CD4-positive, alpha-beta T cell treated with Interleukin-2 at 100 ng/mL for 4 hours (primary cell): ENCODE results near the gene NEK11.
"Not testable (repeated sequence)": the region's sequence is repeated elsewhere in the genome, so short reads cannot be mapped to it uniquely, and the experiment has no call there.

Experiments used
- DNase-seq: peaks from one replicate; pipeline ENCODE4 v3.0.0-alpha.2; 2020; ENCODE audit warnings: low spot score

The NEK11 gene

DNA sequence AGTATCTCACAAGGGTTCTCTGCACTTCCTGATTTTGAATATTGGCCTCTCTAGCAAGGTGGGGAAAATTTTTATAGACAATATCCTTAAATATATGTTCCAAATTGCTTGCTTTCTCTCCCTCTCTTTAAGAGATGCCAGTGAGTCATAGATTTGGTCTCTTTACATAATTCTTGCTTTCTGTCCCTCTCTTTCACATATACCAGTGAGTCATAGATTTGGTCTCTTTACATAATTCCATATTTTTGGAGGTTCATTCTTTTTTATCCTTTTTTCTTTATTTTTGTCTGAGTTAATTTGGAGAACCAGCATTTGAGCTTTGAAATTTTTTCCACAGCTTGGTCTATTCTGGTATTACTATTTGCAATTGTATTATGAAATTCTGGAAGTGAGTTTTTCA is 277.2 kb downstream of the NEK11 start:
- DNase-seq = no peak

DNA sequence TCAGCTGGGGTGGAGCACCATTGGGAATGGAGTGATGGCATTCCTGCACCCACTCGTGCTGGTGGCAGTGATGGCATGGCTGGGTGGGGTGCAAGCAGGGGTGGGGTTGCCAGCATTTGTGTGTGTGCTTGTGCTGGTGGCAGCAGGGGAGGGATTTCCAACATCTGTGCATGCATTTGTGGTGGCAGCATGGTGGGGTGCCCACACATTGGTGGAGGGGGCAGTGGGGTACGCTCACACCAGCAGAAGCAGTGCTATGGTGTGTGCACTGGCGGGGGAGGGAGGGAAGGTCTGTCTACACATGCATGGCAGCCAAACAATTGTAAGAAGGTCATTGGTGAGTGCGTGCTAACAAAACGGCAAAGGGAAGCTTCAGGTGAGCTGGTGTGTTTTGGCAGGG is 278.2 kb downstream of the NEK11 start:
- no peak for DNase-seq

DNA sequence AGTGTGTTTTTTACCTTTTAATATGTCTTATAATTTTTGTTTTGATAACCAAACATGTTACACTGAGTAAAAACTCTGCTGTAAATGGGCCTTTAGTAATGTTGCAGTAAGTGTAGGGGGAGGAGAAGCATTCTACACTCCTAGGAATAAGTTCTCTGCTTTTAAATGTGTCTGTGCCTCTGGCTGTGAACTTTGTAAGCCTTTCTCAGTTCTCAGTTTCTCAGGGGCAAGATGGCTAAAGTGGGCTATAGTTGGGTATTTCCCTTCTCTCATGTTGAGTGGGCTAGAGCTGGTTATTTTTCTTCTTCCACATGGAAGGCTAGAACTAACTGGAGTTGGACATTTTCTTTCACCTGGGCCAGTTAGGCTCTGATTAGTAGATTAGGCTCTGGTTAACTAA is 279.6 kb downstream of the NEK11 start:
- DNase-seq = no peak

DNA sequence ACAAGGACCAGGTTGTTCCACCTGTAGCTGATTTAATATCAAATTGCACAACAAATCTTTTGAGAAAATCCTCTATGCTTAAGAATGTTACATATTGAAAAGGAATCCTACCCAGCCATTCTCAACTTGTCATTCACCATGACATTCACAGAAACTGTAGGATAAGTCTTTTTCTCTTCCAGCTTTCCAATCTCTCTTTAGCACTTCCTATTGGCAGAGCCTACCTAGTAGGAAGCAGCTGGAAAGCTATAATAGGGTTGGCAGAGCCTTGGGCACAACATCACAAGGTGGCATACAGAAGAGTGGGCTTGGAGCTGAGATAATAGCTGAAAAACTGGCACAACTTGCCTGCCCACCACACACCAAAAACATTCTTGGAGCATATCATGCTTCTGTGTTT is 287.6 kb downstream of the NEK11 start:
- DNase-seq = no peak

DNA sequence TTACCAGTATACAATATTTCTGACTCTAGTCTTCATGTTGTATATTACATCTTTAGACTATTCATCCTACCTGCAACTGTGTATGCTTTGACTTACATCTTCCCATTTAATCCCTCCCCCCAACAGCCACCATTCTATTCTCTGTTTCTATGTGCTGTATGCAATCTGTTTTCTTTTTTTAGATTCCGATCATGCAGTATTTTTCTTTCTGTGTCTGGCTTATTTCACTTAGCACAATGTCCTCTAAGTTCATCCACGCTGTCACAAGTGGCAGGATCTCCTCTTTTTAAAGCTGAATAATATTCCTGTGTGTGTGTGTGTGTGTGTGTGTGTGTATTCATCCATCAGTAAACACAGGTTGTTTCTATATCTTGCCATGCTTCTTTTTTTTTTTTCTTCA is 288.5 kb downstream of the NEK11 start:
- no peak for DNase-seq

DNA sequence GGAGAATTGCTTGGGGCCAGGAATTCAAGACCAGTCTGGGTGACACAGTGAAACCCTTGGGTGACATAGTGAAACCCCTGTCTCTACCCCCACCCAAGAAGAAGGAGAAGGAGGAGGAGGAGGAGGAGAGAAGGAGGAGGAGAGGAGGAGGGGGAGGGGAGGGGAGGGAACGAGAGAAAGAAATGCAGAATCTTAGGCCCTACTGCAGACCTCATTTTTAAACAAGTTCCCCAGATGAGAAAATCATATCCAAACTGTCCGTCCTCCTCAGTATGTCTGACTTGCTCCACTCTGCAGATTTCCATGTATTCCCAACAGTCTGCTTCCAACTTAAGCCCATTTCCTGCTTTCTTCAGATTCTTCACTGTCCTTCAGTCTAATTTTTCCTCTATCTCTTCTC is 291.0 kb downstream of the NEK11 start:
- DNase-seq = no peak

DNA sequence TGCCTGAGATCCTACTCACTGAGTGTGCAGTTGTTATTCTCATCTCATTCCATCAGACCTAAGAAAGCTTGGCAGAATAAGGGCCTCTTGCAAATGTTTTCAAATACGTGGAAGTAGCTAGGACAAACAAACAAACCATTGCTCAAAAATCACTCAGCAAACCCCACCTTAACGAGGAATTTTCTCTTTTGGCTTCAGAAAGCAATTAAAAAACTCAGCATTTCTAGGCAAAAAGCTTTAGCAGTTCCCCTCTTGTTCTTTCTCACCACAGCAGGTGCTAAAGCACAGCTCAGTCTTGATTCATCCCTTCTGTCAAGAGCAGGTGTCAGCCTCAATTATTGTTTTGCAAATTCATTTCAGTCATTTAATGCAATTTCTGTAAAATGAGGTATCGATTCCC is 296.3 kb downstream of the NEK11 start:
- no peak for DNase-seq

DNA sequence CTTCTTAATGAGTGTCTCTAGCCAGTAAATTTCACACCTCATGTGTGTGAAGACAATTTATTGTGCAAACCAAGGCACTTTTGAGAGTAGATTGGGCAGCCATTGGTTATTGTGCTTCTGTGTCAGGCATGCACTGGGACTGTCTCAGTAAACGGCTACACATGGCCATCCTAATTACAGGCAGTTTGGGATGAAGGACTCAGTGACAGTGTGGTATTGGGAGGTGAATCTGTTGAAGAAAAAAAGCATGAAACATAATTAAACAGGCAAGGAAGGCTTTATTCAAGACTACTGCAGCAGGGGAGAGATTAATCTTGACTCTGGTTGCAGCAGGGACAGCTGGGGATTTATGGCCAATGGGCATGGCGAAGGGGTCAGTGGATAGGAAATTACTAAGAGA is 297.1 kb downstream of the NEK11 start:
- no peak for DNase-seq

DNA sequence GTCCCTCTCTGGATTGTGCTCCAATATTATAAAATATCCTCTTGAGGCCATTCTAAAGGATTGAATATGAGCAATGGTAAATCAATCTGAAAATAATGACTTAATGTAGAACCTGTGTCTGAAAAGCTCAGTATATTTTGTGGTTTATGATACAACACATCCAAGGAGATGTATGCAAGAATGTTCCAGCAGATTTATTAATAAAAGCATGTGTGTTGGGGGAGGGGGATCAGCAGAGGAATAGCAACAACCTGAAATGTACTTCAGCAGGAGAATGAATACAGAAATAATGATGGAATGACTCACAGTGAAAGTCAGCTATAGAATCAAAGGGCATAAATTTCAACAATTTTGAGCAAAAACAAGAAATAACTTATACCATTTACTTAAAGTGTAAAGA is 298.2 kb downstream of the NEK11 start:
- no peak for DNase-seq

DNA sequence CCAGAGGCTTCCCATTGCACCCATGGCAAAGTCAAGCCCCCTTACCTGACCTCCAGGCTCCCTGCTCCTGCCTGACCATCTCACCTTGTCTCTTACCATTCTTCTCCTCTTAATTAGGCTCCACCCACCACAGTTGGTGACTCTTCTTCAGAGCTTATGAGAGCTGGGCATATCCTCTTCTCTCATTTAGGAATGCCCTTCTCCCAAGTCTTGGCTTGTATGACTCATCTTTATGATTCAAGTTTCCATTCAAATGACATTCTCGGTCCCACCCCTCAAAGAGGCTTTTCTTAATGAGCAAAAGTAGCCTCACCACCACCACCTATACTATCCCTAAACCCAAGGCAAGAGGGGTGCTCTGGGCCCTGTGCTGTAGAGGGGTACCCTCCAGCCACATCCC is 299.6 kb downstream of the NEK11 start:
- DNase-seq = no peak

DNA sequence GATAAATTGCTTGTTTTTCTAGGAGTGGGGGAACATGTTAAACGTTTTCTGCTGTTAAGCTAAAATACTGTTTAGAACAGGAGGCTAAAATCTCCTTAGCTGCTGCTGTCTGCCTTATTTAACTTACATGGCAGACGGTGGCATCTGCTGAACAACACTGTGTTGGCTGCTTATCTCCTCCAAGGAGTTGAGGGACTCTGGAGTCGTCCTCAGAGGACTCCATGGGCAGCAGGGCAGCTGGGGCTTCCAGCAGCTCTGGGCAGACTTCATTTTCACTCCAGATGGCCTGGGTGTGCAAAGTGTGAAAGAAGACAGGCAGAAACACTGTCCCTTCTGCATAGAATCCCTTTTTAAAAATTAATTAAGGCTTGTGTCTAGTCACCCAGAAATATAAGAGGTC is 302.0 kb downstream of the NEK11 start:
- DNase-seq = no peak

DNA sequence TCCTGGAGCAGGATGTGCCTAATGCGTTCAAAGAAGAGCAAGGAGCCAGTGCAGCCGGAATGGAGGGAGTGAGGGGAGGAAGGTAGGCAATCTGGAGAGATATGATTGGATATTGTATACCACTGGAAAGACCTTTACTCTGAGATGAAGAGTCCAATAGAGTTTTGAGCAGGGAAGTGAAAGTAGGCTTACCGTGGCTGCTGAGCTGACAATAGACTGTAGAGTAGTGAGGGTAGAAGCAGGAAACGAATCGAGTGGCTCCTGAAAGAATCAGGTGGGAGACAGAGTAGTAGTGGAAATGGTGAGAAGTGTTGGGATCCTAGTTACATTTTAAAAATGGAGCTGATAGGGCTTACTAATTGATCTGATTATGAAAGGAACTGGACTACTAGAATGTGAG is 303.1 kb downstream of the NEK11 start:
- no peak for DNase-seq

DNA sequence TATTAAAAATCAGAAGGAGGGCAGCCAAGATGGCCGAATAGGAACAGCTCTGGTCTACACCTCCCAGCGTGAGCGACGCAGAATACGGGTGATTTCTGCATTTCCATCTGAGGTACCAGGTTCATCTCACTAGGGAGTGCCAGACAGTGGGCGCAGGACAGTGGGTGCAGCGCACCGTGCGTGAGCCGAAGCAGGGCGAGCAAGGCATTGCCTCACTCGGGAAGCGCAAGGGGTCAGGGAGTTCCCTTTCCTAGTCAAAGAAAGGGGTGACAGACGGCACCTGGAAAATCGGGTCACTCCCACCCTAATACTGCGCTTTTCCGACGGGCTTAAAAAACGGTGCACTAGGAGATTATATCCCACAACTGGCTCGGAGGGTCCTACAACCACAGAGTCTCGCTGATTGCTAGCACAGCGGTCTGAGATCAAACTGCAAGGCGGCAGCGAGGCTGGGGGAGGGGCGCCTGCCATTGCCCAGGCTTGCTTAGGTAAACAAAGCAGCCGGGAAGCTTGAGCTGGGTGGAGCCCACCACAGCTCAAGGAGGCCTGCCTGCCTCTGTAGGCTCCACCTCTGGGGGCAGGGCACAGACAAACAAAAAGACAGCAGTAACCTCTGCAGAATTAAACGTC is 304.9 kb downstream of the NEK11 start:
- DNase-seq = not testable (repeated sequence)

DNA sequence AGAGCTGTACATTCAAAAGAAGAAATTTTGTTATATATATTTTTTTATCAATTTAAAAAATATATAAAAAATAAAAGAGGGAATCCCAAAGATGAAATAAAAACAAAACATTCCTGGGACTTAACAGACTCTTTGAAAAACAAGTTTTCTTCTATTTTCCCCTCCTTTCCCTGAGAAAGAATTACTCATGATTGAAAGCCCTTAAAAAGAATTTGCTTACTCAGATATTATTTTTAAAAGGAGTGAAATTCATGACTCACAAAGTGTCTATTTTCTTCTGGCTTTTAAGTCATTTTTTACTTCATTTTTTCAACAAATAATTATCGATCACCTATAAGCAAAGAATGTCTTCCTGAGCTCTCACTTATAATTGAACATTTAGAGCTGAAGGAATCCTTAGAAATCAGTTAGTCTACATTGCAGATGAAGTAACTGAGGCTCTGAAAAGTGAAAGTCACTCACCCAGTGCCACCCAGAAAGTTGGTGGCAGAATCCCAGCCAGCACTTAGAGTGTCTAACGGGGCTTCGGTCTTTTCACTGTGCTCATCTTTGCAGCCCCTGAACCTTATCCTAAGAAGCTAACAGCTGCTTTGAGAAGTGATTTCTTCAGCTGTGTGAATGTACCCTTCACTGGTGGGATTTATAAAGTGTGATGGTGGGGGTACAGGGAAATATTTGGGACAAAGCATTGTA is 312.4 kb downstream of the NEK11 start:
- DNase-seq = no peak

DNA sequence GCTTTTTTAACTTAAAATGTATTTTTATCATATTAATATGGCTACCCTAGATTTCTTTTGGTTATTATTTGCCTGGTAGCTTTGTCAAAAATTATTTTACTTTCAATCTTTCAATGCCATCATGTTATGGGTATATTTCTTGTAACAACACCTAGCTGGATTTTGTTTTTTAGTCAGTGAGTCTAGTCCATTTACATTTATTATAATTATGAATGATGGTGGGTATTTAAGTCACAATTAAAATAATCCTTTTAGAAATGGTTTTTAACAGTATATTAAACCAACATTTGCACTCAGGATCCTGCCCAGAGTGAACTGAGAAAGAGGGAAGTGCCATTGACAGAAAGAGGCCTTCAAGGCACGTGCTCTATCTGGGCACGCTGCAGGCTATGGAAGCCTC is 315.1 kb downstream of the NEK11 start:
- no peak for DNase-seq

DNA sequence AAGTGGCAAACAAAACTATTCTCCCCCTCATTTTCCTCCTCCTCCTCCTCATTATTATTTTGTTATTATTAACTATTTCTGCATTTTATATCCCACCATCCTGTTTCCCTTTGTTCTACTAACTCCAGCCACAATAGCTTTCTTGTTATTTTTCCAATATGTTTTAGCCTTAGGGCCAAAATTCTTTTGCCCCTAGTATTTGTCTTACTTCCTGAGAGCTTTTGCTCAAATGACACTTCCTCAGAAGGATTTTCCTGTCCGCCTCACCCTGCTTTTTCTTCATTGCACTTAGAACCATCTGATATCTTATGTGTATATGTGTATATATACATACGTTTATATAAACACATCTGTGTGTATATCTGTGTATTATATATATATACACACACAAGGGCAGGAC is 322.2 kb downstream of the NEK11 start:
- no peak for DNase-seq

DNA sequence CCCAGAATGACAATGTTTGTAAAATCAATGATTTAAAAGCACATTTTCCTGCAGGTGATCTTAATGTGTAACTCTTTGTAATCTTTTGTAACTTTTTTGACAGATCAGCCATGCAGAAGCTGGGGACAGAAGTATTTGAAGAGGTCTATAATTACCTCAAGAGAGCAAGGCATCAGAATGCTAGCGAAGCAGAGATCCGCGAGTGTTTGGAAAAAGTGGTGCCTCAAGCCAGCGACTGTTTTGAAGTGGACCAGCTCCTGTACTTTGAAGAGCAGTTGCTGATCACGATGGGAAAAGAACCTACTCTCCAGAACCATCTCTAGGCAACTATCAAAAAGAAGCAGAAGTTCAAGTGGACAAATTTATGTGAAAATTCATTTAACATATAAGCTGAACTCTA is 322.8 kb downstream of the NEK11 start:
- no peak for DNase-seq

DNA sequence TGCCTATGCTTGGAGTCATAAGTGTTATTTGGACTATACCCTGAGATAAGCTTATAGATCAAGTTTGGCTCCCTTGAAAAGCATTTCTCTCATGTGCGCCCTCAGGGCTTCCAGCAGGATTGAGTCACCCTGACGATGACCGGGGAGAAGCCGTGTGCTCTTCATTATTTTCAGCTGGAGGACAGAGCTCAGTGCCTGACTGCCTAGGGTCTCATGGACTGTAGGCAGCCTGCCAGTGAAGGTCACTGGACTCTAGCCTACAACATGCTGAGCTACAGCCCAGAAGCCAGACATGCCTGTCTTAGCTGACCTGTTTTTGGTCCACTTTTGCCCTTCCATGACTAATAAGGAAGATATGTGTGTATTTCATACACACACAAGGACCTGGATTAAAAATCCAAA is 323.3 kb downstream of the NEK11 start:
- no peak for DNase-seq

DNA sequence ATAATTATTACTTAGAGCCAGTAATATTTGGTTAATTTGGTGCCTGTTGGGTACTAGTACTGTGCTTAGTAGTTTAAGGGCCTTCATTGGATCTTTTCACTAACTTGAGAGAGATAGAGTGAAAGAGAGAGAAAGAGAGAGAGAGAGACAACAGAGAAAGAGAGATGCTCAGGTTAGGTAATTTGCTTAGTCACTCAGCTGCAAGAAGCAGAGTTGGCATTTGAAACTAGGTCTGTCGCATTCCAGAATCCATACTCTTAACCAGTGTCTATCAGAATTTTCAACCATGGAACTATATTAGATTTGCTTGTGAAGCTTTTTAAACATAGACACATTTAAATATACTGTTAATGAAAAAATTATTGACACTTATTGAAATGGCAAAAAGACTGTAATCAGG is 323.8 kb downstream of the NEK11 start:
- DNase-seq = no peak

DNA sequence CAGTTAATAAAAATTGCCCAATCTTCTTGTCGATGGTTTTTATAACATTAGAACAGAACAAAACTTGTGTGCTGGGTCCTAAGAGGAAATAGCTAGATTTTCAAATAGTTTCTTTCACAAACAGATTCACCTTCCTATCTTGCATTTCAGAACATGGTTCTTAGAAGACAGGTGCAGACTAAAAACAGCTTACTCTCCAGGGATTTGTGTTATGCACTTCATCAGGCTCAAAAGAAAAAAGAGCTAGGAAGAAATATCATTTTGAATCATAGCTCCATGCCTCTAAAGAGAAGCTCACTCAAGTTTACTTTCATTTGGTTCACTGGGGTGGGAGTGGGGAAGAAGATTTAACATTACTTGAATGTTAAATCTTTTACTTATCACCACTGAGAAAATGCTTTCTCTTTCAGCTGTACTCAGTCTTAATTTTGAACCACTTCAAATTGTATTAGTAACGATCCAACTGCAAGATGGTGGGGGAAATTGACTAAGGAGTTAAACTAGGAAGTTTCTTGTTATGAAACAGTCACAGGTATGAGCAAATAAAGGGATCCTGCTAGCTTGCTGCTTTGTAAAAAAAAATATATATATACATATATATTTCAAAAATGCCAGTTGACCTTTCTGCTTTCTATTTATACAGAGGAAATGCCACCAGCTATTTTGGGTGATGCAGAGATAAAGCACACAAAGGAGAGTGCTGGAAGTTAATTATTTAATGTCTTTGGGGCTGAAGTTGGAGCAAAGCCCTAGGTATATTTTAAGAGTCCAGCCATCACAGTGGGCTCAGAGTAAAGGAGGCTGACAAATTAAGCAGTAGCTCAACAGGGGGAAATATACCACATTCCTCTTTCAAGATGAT is 326.6 kb downstream of the NEK11 start:
- DNase-seq = no peak

DNA sequence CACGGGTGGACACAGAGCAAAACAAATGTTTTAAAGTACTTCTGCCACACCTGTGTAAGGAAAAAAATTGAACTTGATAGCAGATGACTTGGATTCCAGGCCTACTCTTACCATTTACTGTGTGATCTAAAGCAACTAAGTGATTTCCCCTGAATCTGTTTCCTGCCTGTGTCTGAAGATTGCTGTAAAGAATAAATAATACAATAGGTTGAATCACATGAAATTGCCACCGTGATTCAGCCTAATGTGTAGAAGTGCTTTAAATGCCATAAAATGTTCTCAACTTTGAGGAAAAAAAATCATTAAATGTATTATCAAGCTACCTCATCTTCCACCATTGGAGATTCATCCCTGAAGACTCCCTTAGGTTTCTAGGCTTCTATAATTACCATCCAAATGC is 327.3 kb downstream of the NEK11 start:
- DNase-seq = no peak

DNA sequence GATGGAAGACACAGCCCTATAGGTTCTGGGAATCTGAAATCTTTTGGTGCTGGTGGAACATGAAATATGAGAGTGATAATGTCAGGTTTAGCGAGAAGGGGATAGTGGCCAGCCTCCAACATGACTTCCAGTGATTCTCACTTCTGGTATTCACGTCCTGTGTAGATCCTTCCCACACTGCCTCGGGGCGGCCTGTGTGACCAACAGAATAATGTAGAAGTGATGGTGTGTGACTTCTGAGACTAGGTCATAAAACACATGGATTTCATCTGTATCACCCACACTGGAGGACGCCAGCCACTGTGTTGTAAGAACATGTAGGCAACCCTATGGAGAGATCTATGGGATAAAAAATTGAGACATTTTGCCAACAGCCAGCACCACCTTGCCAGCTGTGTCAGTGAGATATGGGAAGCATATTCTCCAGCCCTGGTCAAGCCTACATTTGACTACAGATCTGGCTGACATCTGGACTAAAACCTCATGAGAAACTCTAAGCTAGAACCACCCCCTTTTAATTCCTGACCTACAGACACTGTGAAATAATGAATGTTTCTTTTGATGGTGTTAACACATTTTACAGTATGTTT is 329.4 kb downstream of the NEK11 start:
- no peak for DNase-seq

DNA sequence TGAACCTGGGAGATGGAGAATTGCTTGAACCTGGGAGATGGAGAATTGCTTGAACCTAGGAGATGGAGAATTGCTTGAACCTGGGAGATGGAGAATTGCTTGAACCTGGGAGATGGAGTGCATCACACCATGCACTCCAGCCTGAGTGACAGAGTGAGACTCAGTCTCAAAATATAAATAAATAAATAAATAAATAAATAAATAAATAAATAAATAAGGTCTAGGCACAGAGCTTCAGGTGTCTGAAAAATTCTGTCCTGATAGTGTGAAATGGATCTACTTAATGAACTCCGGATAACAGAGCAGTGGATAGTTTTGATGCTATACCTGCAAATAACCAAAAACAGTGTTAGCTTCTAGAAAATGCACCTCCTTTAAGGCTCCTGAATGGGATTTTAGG is 330.6 kb downstream of the NEK11 start:
- DNase-seq = no peak
